A549 (cell line): Measurements from ENCODE around the gene SLC19A3. TPM values are rescaled to one million over a fixed set of nuclear protein-coding genes. Genes with fewer than 3 reads are reported as not detected.

ENCODE experiments used
- ATAC-seq, 2 experiments: fragments of 200-7000 bp in 1 of 2; fragments of >200 bp in 1 of 2; cut with Nextera tagmentation in 1 of 2; cut with Tn5 transposase in 1 of 2; 3 replicates each; pipeline versions ENCODE4 v1.8.0 to v1.9.1; 2018 to 2020; ENCODE audit warnings: mild to moderate bottlenecking in 1 of 2, moderate library complexity in 1 of 2
- CTCF ChIA-PET: fragments of 300-600 bp; sonication (Branson Sonifier 250); formaldehyde crosslinking; extraction: SDS; loops from one replicate; lab custom pipeline; 2021; ENCODE audit warnings: antibody characterized with exemption, inconsistent platforms; lab: Yijun Ruan, JAX
- POLR2A ChIA-PET: fragments of 350-600 bp; formaldehyde crosslinking; extraction: SDS; loops from one replicate; lab custom pipeline; 2021; ENCODE audit warnings: antibody characterized with exemption, inconsistent platforms; lab: Yijun Ruan, JAX
- DNase-seq, 2 experiments: peaks; one replicate each; pipeline versions ENCODE4 v3.0.0 to v3.0.0-alpha.2; 2011 to 2016; ENCODE audit warnings: low read depth in 1 of 2, low spot score in 1 of 2
- FAIRE-seq: peaks from 2 replicates; lab custom pipeline; 2011; peaks lifted over from hg19 to GRCh38; lab: Jason Lieb, UNC
- H3K27ac ChIP-seq, 2 experiments: fragments of >200 bp; sonication (Bioruptor Twin); formaldehyde crosslinking; 3 replicates each; pipeline ENCODE4 v1.5.1; 2016 to 2017
- H3K4me1 ChIP-seq: fragments of >200 bp; sonication (Bioruptor Twin); formaldehyde crosslinking; 3 replicates; pipeline ENCODE4 v1.6.1; 2016
- H3K4me2 ChIP-seq: fragments of >200 bp; sonication (Bioruptor Twin); formaldehyde crosslinking; 3 replicates; pipeline ENCODE4 v1.6.1; 2016
- H3K4me3 ChIP-seq: fragments of >200 bp; sonication (Bioruptor Twin); formaldehyde crosslinking; 3 replicates; pipeline ENCODE4 v1.5.1; 2016
- H3K9me3 ChIP-seq: fragments of >200 bp; sonication (Bioruptor Twin); formaldehyde crosslinking; 3 replicates; pipeline ENCODE4 v1.6.1; 2016
- BHLHE40 ChIP-seq: IDR thresholded peaks from 2 replicates; pipeline ENCODE4 v1.6.1; 2012; ENCODE audit warnings: low read depth, low read length, inconsistent platforms
- EHF ChIP-seq: fragments of 250-450 bp; sonication (Bioruptor Pico); IDR thresholded peaks from 2 replicates; pipeline ENCODE4 v1.5.0; 2020; ENCODE audit warnings: mild to moderate bottlenecking
- ELK1 ChIP-seq: fragments of 150-350 bp; IDR thresholded peaks from 2 replicates; pipeline ENCODE4 v1.6.1; 2014; ENCODE audit warnings: low read depth, mild to moderate bottlenecking, low read length
- HMGXB4 ChIP-seq: fragments of 250-450 bp; sonication (Bioruptor Pico); IDR thresholded peaks from 2 replicates; pipeline ENCODE4 v1.5.0; 2021; ENCODE audit warnings: mild to moderate bottlenecking, moderate library complexity, borderline replicate concordance
- JUN ChIP-seq, 2 experiments: fragments of >200 bp; sonication (Bioruptor Twin); formaldehyde crosslinking; IDR thresholded peaks; 2 replicates in 1 of 2; 3 replicates in 1 of 2; pipeline ENCODE4 v1.6.1; 2016 to 2017
- MAFK ChIP-seq: fragments of 450-650 bp; IDR thresholded peaks from 2 replicates; pipeline ENCODE4 v1.6.1; 2014; ENCODE audit not compliant: partially characterized antibody
- MAX ChIP-seq: IDR thresholded peaks from 2 replicates; pipeline ENCODE4 v1.6.1; 2012
- NPAS2 ChIP-seq: fragments of 250-450 bp; sonication (Bioruptor Pico); IDR thresholded peaks from 2 replicates; pipeline ENCODE4 v1.8.0; 2022; ENCODE audit warnings: mild to moderate bottlenecking, moderate library complexity, borderline replicate concordance
- PBX3 ChIP-seq: IDR thresholded peaks from 2 replicates; pipeline ENCODE4 v1.6.1; 2012
- PHF8 ChIP-seq: fragments of 200-600 bp; sonication (generic); IDR thresholded peaks from 2 replicates; pipeline ENCODE4 v1.6.1; 2016; ENCODE audit warnings: low read depth, mild to moderate bottlenecking, antibody characterized with exemption, moderate library complexity, borderline replicate concordance
- POLR2AphosphoS2 ChIP-seq: conservative IDR thresholded peaks from 2 replicates; pipeline ENCODE4 v1.6.1; 2012; ENCODE audit warnings: low read length, improper control_type of control experiment, inconsistent platforms
- RAD21 ChIP-seq, 2 experiments: fragments of >200 bp in 1 of 2; sonication (Bioruptor Twin) in 1 of 2; formaldehyde crosslinking in 1 of 2; IDR thresholded peaks in 1 of 2; conservative IDR thresholded peaks in 1 of 2; 2 replicates in 1 of 2; 3 replicates in 1 of 2; pipeline ENCODE4 v1.6.1; 2012 to 2018; ENCODE audit warnings: inconsistent platforms in 1 of 2
- RFX5 ChIP-seq: fragments of 450-650 bp; IDR thresholded peaks from 2 replicates; pipeline ENCODE4 v1.7.1; 2014; ENCODE audit warnings: antibody characterized with exemption, mild to moderate bottlenecking, moderate library complexity
- RNF2 ChIP-seq: fragments of 200-600 bp; sonication (generic); IDR thresholded peaks from 2 replicates; pipeline ENCODE4 v1.6.1; 2016; ENCODE audit warnings: low read depth, mild to moderate bottlenecking, antibody characterized with exemption, moderate library complexity, borderline replicate concordance
- SMC3 ChIP-seq: fragments of >200 bp; sonication (Bioruptor Twin); formaldehyde crosslinking; IDR thresholded peaks from 3 replicates; pipeline ENCODE4 v1.6.1; 2018; ENCODE audit warnings: inconsistent platforms
- TFCP2L1 ChIP-seq: fragments of 250-450 bp; sonication (Bioruptor Pico); IDR thresholded peaks from 2 replicates; pipeline ENCODE4 v1.5.0; 2021; ENCODE audit warnings: mild to moderate bottlenecking
- TP53 ChIP-seq: fragments of 250-450 bp; sonication (Bioruptor Pico); IDR thresholded peaks from 2 replicates; pipeline ENCODE4 v1.5.0; 2021; ENCODE audit warnings: mild to moderate bottlenecking, moderate library complexity
- ZNF302 ChIP-seq: fragments of 250-450 bp; sonication (Bioruptor Pico); IDR thresholded peaks from 2 replicates; pipeline ENCODE4 v1.9.0; 2021; ENCODE audit warnings: inconsistent platforms, mild to moderate bottlenecking, moderate library complexity
- ZSCAN20 ChIP-seq: fragments of 250-450 bp; sonication (Bioruptor Pico); IDR thresholded peaks from 2 replicates; pipeline ENCODE4 v1.8.0; 2022; ENCODE audit warnings: mild to moderate bottlenecking, moderate library complexity
- WGBS: methylation state at CpG from one replicate; pipeline ENCODE4 v1.1.6; 2017; ENCODE audit errors: missing lambda C conversion rate; 5-methylcytosine and 5-hydroxymethylcytosine counted together
- polyA plus RNA-seq, 4 experiments: library from polyadenylated mRNA; depleted of rRNA in 3 of 4; stranded (reverse); fragments of >200 nt; fragmentation: RNase III in 1 of 4; extraction: RNeasy Plus Mini Kit Qiagen cat#74134 plus additional on column Dnase treatment in 1 of 4; gene quantifications; 2 replicates in 3 of 4; 3 replicates in 1 of 4; pipeline ENCODE4 v1.2.3, GENCODE V29; 2011 to 2017

Gene SLC19A3
- polyA plus RNA-seq, 2 of the 4 experiments (the other 2 are of a cell fraction) = 2.8 to 7.6 TPM

- ChIA-PET CTCF (interaction anchor here (1.3 kb wide), 1 partner anchor 11 kb away, joined by 4 read pairs; no protein-coding TSS in a partner anchor), POLR2A (no interaction called here)
- 83% methylated on average over 7 of the region's 7 CpGs for WGBS
- Histone ChIP-seq H3K9me3 (no peaks in the 10 kb centered on the region), H3K4me2 (no peak overlapping the region), H3K4me3 (no peak overlapping the region), H3K4me1 (peaks cover 17% of the 10 kb centered on the region), H3K27ac (peak overlapping the region; percentile 13 to 57; a peak in 4 of 6 replicates)
- ATAC-seq (no peak), DNase-seq (no peak), FAIRE-seq (no peak)
- TF ChIP-seq RFX5 (no peak), JUN (IDR thresholded peaks at IDR 0.05) (no peak), ELK1 (no peak), PBX3 (no peak)
These were observed 56.7 kb downstream of the SLC19A3 start for GRCh38 chr2:227661025-227661649.

- ChIA-PET POLR2A (interaction anchor here (1.2 kb wide), 1 partner anchor 109 kb away, joined by 4 read pairs; no protein-coding TSS in a partner anchor), CTCF (interaction anchor here (0.7 to 3.2 kb wide), 23 partner anchors 11 to 1001 kb away, joined by 3 to 84 read pairs (median 5); partner anchors contain the start of genes AGFG1 and CCL20)
- H3K4me3 ChIP-seq = no peak overlapping the region
- no peak for TF ChIP-seq JUN (IDR thresholded peaks at IDR 0.05)
- no peak for TF ChIP-seq ELK1
- no peak for TF ChIP-seq RAD21 (conservative IDR thresholded peaks at IDR 0.05 in 1 of 2, IDR thresholded peaks at IDR 0.05 in 1 of 2)
- TF ChIP-seq NPAS2 (CRISPR knock-in tag) = no peak
- TF ChIP-seq ZSCAN20 (CRISPR knock-in tag) = no peak
- no peak for TF ChIP-seq EHF
- no peak for TF ChIP-seq TFCP2L1
- no peak for TF ChIP-seq POLR2AphosphoS2
- no peak for TF ChIP-seq HMGXB4
- no peak for TF ChIP-seq MAX
- TF ChIP-seq RNF2 = no peak
- TF ChIP-seq RFX5 = no peak
- no peak for TF ChIP-seq TP53 (CRISPR knock-in tag)
- TF ChIP-seq BHLHE40 = no peak
- TF ChIP-seq MAFK = no peak
- no peak for TF ChIP-seq PHF8
- TF ChIP-seq SMC3 = no peak
- no peak for TF ChIP-seq ZNF302 (CRISPR knock-in tag)
- peak overlapping the region; percentile 81 to 89 for H3K27ac ChIP-seq
- peaks cover 54% of the 10 kb centered on the region for H3K4me1 ChIP-seq
- H3K4me2 ChIP-seq = peak overlapping the region; percentile 46
- FAIRE-seq (no peak), ATAC-seq (peak in 1 of 2 experiments; percentile 13; a peak in 3 of 6 replicates), DNase-seq (peak in 1 of 2 experiments; percentile 37)
- 55% methylated on average over 8 of the region's 8 CpGs for WGBS
- no peaks in the 10 kb centered on the region for H3K9me3 ChIP-seq
These were observed 60.5 kb downstream of the SLC19A3 start for GRCh38 chr2:227657199-227657845.
